Left kidney (tissue), 2 donors: ENCODE measurements around the gene NOP56. TPM values are rescaled to one million over a fixed set of nuclear protein-coding genes. Genes with fewer than 3 reads are reported as not detected.
"Not testable (repeated sequence)": the region's sequence is repeated elsewhere in the genome, so short reads cannot be mapped to it uniquely, and the experiment has no call there.

Experiments
- DNase-seq: peaks from one replicate; pipeline ENCODE4 v3.0.0-alpha.2; 2013
- polyA plus RNA-seq: library from polyadenylated mRNA; unstranded; fragments of 120-200 nt; gene quantifications from one replicate; pipeline ENCODE4 v1.2.1, GENCODE V29; 2013; ENCODE audit not compliant: insufficient read length

The NOP56 gene
- polyA plus RNA-seq, 1 donor, result 305 TPM

DNA sequence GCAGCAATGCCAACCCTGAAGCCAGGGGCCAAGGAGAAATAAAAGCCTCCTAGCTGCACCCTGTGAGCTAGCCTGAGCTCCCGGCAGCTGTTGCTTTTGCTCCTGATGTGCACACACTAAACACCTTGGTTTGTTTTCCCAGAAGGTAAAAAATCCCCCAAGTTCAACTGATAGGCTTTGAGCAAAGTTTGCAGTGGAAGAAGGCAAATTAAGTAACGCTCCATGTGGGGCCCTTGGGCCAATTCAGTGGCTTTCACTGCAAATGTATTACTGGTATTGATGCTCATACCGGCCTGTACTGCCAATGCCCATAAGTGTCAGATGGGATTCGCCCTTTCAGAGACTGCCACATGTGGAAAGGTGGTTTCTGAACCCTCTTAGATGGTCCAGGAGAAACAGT, 21.0 kb downstream of the NOP56 start:
- no peak for DNase-seq

DNA sequence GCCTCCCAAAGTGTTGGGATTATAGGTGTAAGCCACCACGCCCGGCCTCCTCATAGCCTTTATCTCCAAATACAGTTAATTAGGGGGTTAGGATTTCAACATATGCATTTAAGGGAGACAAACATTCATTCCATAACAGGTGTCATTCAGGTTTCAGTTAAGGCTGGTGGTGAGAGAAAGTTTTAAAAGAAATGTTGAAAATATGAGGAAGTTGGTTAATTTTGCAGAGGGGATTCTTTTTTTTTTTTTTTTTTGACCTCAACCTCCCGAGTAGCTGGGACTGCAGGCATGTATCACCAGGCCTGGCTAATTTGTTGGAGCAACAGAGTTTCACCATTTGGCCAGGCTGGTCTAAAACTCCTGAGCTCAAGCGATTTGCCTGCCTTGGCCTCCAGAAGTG, 27.6 kb downstream of the NOP56 start:
- no peak for DNase-seq

DNA sequence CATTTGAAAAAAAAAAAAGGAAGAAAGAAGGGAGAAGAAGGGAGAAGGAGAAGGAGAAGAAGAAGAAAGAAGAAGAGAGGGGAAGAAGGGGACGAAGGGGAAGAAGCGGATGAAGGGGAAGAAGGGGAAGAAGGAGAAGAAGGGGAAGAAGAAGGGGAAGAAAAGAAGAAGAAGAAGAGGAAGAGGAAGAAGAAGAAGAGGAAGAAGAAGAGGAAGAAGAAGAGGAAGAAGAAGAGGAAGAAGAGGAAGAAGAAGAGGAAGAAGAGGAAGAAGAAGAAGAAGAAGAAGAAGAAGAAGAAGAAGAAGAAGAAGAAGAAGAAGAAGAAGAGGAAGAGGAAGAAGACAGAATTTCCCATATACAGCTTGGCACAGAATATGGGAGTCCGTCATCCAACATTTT, 29.6 kb downstream of the NOP56 start:
- not testable (repeated sequence) for DNase-seq

DNA sequence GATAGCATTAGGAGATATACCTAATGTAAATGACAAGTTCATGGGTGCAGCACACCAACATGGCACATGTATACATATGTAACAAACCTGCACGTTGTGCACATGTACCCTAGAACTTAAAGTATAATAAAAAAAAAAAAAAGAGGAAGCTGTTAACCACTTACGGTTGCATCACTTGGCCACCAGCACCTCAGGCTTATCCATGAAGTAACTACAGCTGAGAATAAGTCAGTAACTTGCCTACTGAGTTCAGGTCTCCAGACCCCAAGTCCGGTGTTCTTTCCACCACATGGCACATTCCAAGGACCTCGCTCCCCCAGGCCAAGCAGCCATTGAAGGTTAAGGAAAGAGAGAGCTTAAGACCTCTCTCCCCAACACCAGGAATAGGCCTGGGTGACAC, 32.4 kb downstream of the NOP56 start:
- not testable (repeated sequence) for DNase-seq

DNA sequence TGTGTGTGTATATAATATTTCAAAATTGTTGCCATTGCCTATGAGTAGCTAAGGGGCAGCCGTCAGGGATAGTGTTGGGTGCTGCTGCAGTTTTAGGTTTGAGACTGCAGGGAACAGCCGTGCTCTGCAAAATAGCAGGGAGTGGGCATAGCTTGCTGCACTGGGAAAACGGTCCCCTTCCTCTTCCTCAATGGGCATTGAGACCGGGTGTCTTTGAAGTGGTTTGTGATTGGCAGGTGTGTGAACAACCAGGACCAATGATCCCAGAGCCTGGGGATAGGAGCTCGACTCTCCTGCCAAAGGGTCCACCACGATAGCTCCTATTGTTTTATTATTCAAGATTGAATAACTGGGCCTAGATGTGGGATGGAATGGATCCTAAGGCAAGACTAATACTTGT, 35.1 kb downstream of the NOP56 start:
- no peak for DNase-seq

DNA sequence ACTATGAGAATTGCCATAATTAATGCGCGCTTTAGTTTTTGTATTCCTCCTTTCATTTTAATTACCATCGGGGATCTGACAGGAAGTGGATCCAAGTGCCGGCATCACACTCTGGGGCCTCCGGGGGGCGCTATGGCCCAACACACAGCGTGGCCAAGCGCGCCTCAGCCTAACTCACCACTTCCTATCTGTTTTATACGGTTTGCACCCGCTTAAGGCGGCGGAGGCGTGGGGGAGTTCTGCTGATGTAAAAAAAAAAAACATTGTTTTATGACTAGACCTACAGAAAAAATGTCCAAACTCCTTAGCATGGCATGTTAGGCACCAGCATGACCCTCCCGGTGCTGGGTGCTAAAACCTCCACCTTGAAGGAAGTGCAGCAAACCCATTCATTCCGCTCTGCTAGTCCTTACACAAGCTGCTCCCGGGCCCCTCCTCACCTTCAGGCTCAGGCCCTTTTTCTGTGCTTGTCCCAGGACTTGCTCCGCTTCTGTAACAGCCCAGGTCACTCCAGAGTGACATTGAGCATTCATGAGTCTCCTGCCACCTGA, 35.7 kb downstream of the NOP56 start:
- peak; percentile 62 for DNase-seq

DNA sequence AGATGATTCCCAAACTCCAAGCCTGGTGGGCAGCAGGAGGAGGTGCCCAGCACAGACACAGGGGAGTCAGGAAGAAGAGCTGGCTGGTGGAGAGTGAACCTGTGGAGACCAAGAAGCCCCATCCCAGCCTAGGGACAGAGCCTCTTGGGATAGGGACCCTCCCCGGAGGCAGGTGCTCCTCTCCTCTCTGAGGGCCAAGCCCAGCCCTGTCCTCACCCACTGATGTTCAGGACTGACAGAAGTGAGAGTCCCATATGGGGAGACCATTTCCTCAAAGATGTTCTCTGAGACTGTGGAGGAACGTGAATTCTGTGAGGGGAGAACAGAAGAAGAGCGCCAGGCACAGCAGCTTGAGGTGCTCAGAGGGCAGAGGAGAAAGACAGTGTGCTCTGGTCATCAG, 37.8 kb downstream of the NOP56 start:
- no peak for DNase-seq

DNA sequence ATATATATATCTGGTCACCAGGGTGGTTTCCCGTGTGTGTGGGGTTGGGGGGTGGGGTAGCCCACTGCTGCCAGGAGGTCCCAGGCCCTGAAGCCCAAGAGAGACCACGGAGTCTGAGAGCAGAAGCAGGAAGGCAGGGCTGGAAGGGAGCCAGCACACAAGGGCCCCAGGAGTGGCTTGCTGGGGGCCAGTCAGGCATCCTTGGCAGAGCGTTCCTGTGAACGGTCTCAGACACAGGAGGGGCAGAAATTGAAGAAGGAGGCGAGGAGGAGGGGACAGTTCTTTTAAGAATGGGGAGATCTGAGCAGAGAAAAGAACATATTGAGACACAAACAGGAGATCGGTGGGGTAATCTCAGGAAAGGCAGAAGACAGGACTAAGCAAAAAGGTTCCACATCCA, 38.3 kb downstream of the NOP56 start:
- no peak for DNase-seq

DNA sequence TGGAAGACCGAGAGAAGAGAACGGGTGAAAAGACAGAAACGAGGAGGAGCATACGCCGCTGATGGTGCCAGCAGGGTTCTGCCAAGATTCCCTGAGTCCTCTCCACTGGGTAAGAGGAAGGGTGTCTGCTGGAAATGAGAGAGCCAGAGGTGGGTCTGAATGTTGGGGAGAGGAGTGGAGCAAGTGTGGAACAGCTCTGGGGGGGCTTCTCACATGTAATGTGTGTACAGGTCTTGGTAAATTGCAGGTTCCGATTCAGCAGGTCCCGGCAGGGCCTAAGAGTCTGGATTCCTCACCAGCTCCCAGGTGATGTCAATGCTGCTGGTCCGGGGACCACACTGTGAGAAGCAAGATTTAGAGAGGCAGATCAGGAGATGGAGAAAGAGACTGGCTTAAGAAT, 38.7 kb downstream of the NOP56 start:
- no peak for DNase-seq

DNA sequence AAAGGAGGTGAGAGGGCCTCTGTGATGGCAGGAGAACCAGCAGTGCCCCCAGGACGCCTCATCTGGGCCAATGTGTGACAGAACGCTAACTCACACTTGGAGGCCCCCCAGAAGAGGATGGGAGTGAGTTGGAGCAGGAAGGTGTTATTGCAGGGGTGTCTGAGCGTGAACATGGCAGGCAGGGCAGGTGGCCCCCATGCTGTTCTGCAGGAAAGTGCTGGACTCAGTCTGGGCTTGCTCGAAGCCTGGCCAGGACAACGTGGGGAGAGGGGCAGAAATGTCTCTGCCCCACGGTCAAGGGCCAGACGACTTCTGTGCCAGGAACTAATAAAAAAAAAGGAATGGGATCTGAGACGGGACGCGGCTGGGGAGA, 39.2 kb downstream of the NOP56 start:
- no peak for DNase-seq

DNA sequence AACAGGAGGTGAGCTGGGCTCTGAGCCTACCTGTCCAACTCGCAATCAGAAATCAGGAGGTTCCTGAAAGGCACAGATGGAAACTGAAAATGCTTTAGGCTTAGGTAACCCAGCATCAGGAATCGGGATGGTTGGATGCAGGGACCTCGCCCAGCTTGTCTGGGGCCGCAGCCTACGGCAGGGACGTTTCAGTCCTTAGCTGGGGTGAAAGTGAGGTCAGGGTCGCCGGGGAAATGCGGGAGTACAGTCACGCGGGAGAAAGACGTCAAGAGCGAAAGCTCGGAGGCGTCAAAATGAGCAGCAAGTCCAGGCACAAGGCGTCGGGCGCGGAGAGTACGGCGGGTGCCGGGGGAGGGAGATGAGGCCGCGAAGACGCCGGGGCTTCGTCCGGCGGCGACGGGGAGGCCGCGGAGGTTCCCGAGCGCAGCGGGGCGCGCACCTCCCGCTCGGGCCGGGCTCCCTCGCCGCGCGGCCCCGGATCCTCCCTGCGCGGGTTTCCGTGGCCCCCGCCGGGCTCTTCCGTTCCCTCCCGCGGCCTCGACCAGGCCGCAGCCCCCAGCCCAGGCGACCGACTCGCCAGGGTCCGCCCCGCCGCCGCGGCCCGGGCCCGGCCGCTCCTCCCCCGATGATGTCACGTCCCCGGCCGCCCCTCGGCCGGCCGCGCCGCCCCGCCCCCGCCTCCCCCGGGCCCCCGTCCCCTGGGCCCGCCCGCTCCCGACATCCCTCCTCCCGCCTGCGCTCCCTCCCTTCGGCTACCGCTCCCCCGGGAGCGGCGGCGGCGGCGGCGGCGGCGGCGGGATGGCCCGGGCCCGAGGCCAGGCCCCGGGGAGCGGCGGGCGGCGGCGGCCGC, 39.8 kb downstream of the NOP56 start, which contains the start of gene EBF4:
TSS of gene EBF4 (plus strand) at position 745 of the 850 bp plus-strand sequence. CDS start 866 bp downstream, outside the sequence.
- peak; percentile 51 for DNase-seq

DNA sequence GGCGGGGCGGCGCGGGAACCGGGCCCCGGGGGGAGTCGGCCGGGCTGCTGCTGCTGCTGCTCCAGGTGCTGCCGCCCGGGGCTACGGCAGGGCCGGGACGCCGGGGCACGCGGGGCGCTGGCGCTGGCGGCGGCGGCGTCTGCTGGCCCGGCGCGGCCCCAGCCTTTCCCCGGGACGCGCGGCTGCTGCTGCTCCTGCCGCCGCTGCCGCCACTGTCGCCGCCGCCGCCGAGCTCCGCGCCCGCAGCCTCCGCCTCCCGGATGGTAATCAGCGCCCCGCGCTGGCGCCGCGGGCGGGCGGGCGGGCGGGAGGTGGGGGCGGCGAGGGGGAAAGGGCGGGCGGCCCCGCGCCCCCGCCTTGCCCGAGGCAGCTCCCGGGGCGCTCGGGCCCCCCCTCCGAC, 40.5 kb downstream of the NOP56 start:
- DNase-seq, result no peak

DNA sequence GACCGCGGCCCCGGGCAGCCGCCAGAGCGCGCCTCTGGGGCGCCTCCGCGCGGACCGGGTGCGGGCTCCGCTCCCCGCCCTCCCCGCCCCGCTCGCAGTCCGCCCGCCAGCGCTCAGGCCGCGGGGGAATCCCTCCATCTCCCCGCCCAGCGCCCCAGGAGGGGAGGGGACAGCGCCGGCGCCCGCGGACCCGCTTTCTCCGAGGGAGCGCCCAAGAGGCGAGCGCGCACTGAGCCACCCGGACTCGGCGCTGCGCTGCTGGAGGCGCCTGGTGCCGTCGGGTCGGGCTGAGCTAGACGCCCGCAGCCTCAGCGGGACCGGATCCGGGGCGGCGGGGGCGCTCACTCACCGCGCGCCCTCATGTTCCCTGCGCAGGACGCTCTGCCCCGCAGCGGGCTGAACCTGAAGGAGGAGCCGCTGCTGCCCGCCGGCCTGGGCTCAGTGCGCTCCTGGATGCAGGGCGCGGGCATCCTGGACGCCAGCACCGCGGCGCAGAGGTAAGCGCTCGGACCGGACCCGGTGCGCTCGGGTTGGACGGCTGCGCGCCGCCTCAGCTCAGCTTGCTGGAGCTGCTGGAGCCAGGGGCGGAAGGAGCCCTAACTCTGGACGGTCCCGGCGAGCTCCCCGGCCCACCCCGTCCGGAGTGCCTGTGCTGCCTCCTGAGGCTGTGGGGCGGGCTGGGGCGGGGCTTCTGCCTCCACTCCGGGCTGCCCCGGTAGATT, 41.0 kb downstream of the NOP56 start:
- DNase-seq, result no peak

DNA sequence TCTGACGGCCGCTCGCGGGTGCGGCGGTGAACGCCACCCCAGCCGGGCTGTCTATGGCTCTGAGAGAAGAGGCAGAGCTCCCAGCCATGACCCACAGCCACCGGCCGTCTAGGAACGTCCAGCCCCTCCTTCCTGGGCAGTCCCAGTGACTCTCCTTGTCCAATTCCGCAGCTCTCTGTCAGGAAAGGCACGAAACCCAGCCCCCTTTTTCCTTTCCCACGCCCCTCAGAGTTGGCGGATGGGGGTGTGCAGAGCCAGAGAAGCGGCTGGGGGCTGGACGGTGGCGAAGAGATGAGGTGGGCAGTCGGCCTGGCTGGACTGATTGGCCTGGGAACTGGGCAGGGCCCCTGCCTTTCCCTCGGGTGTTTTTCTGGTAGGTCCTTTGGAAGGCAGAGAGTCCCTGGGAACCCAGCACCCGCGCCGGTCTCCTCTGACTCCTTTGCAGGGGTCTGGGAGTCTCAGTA, 41.6 kb downstream of the NOP56 start:
- no peak for DNase-seq

DNA sequence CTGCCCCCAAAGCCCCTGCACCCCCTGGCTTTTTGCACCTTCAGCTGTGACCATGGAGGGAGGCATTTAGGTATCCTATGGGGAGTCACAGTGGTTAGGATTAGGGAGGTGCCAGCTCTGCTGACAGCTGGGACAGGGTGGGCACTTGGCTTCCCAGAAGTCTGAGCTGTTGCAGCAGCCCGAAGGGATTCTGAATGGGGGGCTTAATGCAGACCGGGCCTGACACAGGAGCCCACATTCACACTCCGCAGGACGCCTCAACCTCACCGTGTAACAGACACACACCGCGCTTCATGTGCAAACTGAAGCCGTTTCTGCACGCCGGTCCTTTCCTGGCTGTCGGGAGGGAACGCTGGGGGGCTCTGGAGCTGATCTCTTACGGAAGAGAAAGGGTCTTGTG, 42.1 kb downstream of the NOP56 start:
- DNase-seq, result no peak

DNA sequence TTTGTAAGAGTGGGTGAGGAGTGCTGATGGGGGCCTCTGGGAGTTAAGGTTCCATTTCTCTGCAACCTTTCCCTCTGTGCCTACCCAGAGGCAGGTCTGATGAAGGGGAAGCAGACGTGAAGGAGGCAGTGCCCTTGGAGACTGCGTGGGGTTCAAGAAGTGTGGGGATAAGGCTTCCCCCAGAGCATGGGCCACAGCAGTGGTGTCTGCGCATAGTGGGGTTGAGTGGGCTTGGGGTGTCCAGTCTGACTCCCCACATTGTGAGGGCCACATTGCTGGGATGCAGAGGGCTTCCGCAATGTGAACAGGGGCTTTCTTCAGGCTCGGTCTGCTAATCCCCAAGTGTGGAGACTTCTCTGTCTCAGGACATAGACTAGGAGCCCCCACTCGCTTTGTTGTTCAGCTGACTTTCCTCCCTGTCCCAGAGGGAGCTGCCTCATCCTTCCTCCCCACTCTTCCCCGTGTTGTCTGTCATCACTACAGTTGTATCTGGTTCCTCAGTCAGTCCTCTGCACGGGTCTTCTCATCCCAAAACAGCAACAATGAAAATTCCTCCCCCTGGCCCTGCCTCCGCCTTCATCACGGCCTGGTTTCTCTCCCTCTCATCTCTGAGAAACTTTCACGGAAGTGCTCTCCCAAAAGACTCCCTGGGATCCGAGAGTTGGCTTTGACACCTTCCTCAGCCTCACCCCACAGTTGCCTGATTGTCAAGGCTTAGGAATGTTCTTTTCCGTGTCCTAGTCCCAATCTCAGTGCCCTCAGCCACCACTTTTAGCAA, 43.0 kb downstream of the NOP56 start:
- DNase-seq, result no peak

DNA sequence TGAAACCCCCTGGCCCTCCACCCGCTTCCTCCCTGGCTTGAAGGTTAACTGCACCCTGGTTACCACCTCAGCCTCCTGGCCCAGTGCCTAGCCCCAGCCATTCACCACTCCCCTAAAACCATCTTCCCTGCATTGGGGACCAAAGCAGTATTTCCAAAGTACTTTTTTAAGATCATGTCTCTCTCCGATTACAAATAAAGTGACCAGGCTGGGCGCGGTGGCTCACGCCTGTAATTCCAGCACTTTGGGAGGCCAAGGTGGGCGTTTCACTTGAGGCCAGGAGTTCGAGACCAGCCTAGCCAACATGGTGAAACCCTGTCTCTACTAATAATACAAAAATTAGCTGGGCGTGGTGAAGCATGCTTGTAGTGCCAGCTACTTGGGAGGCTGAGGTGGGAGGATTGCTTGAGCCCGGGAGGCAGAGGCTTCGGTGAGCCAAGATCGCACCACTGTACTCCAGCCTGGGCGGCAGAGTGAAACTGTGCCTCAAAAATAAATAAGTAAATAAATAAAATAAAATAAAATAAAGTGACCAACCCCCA, 43.6 kb downstream of the NOP56 start:
- DNase-seq, result not testable (repeated sequence)

DNA sequence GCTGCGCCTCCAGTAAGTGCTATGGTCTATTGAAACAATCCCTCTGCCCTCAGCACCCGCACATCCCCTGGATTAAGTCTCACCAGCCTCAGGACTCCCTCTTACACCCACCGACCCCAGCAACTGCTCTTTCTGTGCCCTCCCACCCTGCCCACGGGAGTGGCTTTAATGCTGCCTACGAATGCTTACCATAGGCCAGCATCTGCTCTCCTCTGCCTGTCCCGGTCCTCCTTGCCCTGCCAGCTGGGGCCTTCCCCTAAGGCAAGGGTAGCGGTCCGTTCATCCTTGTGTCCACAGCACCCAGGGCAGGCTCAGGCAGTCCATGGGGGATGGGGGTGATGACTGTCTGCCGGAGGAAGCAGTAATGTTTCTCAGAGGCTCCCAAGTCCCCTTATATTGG, 44.2 kb downstream of the NOP56 start:
- no peak for DNase-seq

DNA sequence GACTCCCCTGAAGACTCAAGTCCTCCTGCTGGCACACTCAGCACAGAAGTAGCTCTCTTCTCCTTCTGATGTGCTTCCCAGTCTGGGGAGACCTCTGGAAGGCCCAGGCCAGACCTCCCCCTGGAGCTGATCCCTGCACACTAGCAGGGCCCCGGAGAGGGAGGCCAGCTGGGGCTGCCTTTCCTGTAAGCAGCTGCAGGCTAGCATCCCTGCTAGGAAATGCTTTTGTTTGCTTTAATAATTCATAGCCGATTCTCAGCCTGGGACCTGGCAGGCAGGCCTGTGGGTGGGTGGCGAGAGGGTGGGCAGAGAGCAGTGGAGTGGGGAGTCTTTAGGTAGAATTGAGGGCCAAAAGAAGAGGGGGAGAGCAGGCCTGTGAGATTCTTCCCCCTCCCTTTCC, 45.3 kb downstream of the NOP56 start:
- DNase-seq, result no peak

DNA sequence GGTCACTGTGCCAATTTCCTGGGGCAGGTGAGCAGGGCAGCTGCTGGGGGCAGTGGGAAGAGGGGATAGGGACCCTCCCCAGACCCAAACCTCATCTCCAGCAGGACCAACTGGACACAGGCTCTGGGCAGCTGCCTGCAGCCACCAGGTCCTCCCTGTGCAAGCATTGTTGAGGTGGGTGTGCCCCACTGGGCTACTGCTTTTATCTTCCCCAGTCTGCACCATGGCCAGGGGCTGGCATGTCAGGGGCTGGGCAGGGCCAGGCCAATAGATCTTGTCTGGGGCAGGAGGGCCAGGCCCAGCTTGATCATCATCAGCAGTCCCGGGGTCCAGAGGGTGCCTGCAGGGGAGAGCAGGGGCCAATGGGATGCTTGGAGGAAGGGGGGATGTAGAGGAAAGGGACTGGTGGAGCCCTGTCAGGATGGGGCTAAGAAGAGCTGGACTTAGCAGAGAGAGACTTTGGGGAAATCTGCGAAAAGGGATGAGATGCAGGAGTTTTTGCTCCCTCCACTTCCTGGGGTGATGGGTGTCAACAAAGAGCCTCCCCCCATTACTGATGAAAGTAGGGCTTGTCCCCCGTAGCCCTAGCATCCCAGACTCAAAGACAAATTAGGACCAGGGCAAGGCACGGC, 45.9 kb downstream of the NOP56 start:
- no peak for DNase-seq

DNA sequence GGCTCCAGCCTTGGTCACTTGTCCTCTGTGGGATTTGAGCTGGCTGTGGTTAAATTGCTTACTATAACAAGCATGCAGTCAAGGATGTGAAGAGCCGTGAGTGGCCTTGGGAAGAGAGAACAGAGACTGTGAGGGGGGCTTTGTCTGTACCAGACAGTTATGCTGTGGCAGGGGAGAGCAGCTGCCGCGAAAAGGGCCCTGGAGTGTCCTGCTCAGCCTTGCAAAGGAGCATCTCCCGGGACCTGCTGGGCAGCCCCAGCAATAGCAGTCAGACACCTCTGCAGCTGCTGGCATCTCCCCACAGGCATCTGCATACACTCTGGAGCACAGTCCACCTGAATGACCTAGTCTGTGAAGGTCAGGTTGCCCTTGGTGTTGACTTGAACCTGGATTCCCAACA, 46.5 kb downstream of the NOP56 start:
- DNase-seq, result no peak
